GM19372 (cell line): Measurements from ENCODE around the gene ADGRL2.

ENCODE experiments used
- ATAC-seq: cut with Tn5 transposase; IDR thresholded peaks from one replicate; pipeline ENCODE4 v1.9.1; 2021; ENCODE audit warnings: mild to moderate bottlenecking, low read depth, moderate library complexity; ENCODE audit not compliant: unreplicated experiment

Gene ADGRL2

DNA sequence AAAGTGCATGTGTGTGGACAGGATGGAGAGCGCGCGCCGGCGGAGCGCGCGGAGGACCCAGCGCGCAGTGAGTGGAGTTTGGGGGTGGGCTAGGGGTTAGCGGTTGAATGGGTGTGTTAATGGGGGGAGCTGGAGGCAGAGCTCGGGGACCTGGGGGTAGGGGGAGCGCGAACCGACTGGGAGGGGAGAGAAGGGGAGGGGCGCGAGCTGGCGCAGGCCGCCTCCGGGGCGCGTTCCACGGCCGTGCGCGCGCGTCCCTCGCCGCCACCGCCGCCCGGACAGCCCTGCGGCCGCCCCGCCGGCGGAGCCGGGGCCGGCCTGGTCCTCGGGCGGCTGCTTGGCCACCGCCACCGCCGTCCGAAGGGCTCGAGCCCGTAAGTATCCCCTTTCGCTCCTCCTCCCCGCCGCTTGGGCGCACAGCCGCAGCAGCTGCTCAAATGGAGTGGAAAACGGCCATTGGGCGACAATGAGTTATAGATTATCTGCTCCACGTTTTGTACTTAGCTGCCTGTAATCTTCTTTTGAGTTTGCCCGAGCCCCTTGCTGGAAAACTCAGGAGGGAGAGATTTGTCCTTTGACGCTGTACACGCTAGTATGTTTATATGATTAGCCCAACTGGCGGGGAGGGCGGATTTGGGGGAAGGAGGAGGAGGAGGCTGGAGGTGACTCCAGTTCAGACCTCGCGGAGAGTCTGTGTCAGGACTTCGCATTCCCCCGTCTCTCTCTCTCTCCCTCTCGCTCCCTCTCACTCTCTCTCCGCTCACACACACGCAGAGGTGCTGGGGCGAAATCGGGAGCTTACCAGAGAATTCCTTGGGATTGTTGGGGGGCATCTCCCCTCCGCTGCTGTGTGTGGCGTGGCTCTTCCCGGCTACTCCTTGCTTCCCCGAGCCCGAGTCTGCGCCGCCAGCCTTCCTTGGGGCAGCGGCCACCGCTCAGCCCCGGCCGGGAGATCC, at the start of gene ADGRL2:
ADGRL2 (plus strand) TSS at position 240 of the 956 bp plus-strand sequence. CDS start 36,051 bp downstream, outside the sequence.
- peak; percentile 41 for ATAC-seq

DNA sequence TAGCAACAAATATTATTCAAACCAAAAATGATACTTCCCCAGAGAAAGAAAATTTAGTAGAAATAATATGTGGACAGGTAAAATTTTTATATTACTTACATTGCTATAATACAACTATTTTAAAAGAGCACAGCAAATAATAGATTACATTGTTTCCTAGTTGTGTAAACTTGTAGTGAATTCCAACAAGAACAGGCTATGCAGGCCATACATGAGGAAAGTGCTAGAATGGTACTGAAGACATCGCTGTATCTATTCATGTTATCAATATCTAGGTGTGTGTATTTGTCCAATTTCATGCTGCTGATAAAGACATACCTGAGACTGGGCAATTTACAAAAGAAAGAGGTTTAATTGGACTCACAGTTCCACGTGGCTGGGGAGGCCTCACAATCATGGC, 47.9 kb upstream of the ADGRL2 start:
- no peak for ATAC-seq

DNA sequence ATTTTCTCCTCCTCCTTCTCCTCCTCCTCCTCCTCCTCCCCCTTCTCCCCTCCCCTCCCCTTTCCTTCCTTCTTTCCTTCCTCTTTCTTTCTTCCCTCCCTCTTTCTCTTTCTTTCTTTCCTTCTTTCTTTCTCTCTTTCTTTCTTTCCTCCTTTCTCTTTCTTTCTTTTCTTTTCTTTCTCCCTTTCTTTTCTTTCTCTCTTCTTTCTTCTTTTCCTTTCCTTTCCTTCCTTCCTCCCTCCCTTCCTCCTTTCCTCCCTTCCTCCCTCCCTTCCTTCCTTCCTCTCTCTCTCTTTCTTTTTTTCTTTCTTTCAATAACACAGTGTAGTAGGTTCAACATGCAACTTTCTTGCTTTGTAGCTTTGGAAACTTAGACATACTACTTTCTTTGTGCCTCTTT, 46.3 kb upstream of the ADGRL2 start:
- no peak for ATAC-seq

DNA sequence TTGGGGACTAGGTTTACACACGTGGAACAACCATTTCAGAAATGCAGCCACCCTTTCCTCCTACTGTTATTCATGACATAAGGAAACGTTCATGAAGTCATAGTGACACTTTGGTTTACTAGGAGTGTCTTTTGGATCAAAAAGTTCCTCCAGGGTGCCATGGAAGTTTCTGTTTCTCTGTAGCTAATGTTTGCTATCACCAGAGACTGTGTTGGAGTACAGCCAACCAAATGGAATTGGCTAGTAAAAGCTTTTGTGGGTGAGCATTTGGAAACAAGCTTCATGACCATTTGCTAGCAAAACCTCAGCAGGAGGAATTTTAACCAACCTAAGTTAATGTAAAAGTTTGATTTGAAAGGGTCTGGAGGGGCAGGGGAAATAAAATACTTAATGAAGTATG, 43.9 kb upstream of the ADGRL2 start:
- no peak for ATAC-seq

DNA sequence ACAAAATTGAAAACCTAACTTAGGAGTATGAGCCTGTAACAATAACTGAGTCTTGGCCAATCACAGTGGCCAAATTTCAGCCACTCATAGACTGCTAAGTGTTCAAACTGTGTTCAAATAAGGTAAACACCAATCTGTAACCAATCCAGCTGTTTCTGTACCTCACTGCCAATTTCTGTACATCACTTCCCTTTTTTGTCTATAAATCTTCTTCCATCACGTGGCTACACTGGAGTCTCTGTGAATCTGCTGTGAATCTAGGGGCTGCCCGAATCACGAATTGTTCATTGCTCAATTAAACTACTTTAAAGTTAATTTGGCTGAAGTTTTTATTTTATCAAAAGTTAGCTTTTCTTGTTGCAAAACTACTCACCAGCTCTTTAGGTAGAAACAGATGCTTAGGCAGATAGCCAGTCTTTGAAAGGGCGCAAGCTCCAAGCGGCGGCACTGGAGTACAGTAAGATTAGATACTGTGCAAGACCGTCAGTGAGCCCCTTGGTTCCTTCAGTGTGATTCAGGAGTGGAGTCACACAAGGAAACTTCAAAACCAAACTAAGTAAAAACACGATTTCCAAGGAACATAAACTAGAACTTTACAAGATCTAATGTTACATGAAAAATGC, 43.2 kb upstream of the ADGRL2 start:
- ATAC-seq: no peak

DNA sequence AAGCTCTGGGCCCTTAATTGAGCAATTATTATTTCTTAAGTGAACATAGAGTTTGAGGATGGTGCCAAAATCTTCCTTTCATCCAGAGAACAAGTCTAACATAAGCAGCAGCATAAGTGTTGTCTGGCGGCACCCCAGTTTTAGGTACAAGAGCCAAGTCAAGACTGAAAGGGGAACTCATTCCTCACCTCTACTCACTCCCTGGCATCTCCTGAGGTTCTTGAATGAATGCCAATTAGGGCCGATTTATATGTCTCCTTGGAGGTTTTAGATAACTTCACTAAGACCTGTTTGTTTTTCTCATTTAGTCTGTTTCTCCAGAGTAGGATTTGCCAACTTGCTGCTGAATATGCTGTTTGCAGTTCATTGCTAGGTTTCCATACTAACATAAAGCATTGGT, 42.6 kb upstream of the ADGRL2 start:
- ATAC-seq: no peak

DNA sequence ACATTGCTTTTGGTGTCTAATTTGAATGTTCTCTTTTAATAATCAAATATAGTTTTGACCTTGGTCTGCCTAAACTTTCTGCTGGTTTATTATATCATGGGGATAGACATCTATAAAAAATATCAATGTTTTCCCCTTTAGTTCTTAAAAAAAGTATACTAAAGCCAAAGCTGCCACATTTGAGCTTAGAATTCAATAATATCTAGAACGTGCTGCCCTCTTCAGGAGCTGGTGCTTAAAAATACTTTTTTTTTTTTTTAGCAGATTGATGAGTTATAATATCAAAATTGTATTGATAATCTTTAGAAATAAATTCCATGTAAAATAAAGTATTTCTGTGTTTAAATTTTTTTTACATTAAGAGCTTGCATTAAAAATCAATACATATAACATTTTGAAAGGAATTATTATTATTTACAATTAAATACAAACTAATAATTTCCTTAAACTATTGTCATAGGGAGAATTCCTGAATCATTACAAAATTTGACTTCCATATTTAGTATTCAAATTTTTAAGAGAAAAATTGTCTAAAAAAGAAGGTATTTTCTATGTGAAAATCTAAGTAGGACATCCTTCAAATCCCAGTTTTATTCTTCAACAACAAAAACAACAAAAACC, 40.1 kb upstream of the ADGRL2 start:
- no peak for ATAC-seq

DNA sequence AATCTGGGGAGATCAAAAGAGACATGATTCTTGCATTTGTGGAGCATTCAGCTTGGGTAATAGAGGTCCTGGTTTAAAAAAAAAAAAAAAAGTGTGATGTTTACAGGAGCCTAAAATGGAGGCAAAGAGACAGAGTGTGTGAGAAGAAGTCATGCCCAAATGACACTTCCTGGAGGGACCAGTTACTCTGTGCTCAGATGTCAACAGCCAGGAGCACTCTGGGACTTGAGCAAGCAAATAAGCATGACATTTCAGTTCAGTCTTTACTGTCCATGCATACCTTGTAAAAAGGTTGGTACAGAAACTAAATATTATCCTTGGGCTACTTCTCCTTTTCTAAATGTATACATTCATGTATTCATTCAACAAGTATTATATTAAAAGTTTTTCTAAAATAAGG, 25.2 kb upstream of the ADGRL2 start:
- ATAC-seq: no peak

DNA sequence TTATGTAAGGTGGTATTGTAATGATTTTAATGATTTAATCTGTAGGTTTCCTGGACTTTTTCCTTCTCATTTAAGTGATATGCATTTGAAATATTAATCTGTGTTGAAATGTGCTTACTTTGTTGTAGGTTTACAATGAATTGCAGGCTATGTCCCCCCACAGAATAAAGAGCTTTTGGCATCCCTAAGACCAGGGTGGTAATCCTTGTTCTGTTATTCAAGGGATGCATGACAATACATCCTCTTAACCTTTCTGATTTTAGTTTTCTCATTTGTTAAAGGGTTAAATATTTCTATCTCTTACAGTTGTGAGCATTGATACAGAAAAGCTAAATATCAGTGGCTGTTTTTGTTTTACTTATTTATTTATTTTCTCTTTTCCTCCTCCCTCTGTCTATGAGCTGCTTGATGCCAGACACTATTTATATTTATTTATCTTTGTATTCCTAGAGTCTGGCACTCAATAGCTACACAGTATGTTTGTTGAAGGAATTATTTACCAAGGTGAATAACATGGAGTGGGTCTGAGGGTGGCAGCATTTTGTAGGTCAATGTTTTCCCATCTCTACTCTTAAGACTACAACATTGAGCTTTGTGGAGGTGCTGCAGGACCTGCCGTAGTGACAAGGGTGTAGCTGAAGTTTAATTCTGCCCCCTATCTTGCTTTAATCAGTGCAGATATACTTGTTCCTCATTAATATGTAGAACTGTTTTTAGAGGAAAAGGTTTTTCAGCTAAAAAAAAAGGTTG, 19.9 kb upstream of the ADGRL2 start:
- ATAC-seq: no peak

DNA sequence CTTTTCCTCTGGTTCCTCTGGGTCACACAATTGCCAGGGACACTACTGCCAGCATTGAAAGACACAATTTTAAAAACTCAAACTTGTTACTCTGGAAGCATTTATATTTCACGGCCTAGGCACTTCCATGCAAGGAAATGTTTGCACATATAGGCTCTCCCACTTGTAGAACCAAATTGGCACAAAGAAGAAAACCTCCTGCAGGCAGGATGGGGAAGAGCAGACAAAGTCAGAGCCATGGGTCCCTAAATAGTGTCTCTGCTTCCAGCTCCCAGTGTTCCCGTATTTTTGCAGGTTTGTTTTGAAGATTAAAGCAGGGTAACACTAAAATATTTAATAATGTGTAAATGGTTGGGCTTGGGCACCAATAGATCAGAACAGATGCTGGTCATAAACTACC, 19.0 kb upstream of the ADGRL2 start:
- ATAC-seq: no peak

DNA sequence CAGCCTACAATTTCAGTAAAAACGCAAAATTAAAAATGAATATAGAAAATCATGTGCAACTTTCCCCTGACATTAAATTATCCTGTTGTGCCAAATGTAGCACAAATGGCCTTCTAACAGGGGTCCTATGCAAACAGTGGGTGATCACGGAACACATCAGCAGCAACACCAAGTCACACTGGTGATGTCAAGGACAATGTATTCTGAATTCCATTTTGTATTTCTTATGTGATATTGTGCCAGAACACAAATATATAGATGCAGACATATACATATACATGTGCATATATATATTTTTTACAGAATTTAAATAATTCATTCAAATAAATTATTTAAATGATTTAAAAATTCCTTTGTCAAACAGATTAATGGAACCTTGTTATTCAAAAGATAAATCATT, 8.6 kb upstream of the ADGRL2 start:
- no peak for ATAC-seq

DNA sequence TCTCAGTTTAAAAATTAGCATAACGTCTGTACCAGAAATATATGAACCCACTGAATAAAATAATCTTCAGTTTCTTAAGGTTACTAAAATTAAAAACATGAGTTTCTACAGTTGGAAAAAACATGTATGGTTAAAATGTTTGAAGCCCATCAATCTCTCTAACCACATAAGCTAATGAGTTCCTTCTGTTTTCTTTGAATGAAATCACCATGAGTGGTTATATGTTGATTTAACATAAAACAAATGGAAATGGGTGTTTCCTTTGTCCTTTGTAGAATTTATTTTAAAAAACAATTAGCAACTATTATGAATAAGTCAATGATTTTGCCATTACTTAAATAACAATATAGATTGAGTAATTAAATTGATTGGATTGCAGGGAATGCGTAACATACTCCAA, 3.0 kb upstream of the ADGRL2 start:
- no peak for ATAC-seq

DNA sequence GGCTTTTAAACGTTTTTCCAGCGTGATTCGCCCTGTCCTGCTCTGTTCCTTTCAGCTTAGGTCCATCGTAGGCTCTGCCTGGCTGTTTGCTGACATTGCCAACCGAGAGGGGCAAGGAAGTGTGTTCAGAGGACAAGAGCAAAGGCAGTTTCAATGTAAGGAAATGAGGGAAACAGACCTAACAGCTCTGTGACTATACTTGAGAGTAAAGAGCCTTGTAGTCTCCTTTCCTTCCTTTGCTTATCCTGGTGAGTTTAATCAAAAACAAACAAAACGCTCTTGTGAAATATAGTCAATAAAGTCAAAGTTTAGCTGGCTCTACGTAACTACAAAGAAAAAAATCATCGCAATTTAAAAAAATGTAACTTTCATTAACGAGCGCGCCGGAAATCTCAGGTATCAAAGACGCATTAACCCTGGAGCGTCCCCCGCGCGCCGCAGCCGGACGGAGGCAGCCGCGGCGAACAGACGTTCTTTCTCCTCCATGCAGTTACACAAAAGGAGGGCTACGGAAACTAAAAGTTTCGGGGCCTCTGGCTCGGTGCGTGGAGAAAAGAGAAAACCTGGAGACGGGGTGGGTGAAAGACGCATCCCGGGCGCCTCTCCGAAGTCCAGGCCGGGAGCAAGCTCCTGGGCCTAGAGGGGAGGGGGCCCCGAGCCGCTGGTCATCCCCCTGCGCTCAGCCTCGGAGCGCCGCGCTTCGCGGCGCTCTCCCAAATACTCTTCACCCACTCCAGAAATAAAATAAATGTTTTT, 617 bp upstream of the ADGRL2 start:
- ATAC-seq: no peak

DNA sequence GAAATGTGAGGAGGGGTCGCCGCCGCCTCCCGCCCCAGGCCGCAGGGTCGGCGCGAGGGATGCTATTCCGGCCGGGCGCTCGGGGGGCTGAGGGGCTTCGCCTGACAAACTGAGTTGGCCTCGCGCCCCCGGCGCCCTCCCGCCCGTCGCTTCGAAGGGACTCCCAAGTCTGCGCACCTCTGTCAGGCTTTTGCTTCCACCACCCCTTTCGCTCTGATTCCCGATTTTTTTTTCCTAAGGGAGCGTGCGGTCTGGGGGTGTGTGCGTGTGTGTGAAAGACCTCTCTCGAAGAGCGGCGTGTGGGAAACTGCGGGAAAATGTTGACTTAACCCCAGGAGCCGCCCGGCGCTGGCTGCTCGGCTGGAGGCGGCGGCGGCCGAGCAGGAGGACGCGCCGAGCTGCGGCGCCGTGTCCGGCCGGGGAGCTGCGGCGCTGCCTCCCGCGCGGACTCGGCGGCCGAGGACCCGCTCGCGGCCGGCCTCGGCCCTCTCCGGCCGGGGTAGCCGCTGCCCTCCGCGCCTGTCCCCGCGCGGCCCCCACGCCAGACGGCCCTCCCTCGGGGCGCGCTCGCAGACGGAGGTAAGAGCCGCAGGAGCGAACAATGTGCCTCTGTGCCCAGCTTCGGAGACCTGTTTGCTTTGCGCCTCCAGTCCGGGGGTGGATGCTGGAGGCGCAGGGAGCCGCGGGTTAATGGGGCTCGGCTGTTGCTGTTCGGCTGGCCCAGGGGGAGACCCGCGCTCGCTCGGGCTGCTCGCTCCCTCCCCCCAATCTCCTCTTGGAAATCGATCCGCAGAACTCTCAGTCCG, 1.1 kb downstream of the ADGRL2 start:
- no peak for ATAC-seq

DNA sequence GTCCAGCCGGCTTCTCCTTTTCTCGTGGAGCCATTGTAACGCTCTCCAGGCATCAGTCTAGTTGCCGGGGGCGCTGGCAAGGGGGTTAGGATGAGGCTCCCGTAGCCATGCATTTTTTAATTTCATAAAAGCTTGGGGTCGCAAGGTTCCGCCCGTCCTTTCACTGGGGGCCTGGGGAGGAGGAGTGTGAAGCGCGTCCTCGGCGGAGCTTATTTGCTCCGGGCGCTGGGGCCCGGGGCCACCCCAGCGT, 1.6 kb downstream of the ADGRL2 start:
- no peak for ATAC-seq

DNA sequence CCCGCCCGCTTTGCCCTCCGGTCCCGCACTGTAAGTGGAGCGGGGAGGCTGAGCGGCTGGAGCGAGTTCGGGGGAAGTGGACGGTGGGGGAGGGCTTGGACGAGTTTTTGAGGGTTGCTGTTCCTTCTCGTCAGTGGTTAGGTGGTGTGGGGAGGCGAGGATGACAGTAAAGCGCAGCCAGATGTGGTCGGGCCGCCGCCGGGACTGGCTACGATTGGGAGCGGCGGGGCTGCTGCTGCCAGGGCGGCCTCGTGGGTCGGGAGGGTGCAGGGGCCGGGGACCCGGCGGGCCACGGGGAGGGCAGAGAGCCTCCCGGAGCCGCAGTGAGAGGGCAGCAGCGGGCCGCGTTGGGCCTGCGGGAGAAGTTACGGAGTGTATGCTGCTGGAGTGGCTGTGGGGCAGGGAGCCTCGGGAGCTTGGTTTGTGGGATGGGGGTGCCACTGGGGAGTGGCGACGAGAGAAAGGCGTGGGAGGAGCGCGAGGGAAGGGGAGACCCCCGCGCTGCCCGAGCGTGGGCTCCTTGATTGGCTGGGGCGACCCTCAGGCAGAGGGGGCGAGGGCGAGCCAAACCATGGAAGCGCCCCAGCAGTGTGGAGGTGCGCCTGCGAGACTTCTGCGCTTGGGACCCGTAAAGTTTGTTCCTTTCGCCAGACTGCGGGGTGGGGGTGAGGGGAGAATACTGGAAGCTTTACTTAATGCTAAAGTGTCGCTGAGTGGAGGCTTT, 2.1 kb downstream of the ADGRL2 start:
- ATAC-seq: no peak

DNA sequence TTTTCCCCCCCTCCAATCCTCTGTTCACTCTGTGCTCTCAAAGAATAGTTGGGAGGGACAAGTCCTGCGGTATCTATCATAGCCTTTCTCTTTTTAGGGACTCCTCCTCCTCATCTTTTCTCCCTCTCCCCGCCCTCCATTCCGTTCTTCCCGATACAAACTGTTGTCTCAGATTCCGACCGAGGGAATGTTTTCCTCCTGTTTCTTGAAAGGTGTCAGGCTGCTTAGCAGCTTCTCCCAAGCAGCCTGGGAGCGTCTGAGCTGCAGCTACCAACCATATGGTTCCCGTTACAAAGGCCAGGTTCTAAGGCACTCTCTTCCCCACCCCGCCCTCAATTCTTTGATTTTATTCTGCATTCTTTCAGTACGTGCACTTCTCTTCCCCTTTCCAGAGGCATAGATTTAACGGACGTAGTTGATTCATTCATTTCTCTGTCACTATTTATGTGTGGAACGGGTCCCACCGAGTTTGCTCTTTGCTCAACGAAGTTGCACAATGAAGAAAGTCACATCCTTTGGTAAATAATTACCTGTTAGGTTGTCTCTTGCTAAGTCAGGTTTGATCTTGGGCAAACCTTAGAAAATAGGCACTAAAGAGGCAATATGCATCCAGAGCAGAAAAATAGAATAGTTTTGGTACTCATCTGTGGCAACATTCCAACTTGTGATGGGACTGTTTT, 2.8 kb downstream of the ADGRL2 start:
- ATAC-seq: no peak

DNA sequence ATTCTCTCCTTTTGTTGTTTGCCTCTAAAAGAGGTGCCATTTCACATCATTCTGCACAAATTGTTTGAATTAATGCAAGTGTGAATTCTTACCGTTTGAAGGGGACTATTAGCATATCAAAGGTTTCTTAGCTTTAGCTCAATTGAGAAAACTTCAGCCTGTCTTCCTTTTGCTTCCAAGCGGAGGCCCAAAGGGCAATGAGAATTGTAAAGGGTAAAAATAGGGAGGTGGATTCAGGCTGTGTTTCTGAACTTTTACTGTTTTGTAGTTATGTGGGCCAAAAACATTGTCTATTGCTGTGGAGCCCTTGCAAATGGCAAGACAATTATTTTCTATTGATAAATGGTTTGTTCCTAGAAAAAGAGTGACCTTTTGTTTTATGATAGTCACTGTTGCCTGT, 3.6 kb downstream of the ADGRL2 start:
- ATAC-seq: no peak
